Esophagus (tissue), 2 donors: ENCODE measurements around the gene PDCD1. TPM values are rescaled to one million over a fixed set of nuclear protein-coding genes. Genes with fewer than 3 reads are reported as not detected.

ENCODE experiments used
- H3K27ac ChIP-seq, 2 donors: one replicate each; pipeline ENCODE4 v1.5.1; 2013; ENCODE audit warnings: low read depth in 2 of 2, mild to moderate bottlenecking in 2 of 2, inconsistent platforms in 1 of 2, low read length in 1 of 2, moderate library complexity in 1 of 2
- H3K27me3 ChIP-seq, 2 donors: one replicate each; pipeline ENCODE4 v1.6.1; 2013; ENCODE audit warnings: low read length in 2 of 2, control low read depth in 1 of 2, mild to moderate bottlenecking in 1 of 2; ENCODE audit not compliant: insufficient read depth in 2 of 2, control insufficient read depth in 1 of 2
- H3K36me3 ChIP-seq, 2 donors: one replicate each; pipeline ENCODE4 v1.6.1; 2013; ENCODE audit warnings: low read length in 1 of 2; ENCODE audit not compliant: control insufficient read depth in 2 of 2, insufficient read depth in 2 of 2
- H3K4me1 ChIP-seq, 2 donors: one replicate each; pipeline ENCODE4 v1.6.1; 2013; ENCODE audit warnings: low read length in 1 of 2; ENCODE audit not compliant: control insufficient read depth in 2 of 2, insufficient read depth in 2 of 2
- H3K4me3 ChIP-seq, 2 donors: one replicate each; pipeline ENCODE4 v1.5.1; 2013; ENCODE audit warnings: low read length in 2 of 2, mild to moderate bottlenecking in 2 of 2, low read depth in 1 of 2, moderate library complexity in 1 of 2
- H3K9me3 ChIP-seq, 2 donors: one replicate each; pipeline ENCODE4 v1.6.1; 2013; ENCODE audit warnings: mild to moderate bottlenecking in 2 of 2, low read depth in 1 of 2, low read length in 1 of 2, moderate library complexity in 1 of 2; ENCODE audit not compliant: control insufficient read depth in 2 of 2, insufficient read depth in 1 of 2
- WGBS, 2 donors: extraction: QIAGEN DNeasy Blood & Tissue Kit; methylation state at CpG; one replicate each; pipeline ENCODE4 v1.1.7; 2013; 5-methylcytosine and 5-hydroxymethylcytosine counted together
- polyA plus RNA-seq, 2 donors: library from polyadenylated mRNA; stranded (reverse); fragments of 200-250 nt; gene quantifications; one replicate each; pipeline ENCODE4 v1.2.3, GENCODE V29; 2013
- donor health status: healthy with polysubstance abuse.
- donor health status: Bipolar disorder and iron deficiency.

The PDCD1 gene
- polyA plus RNA-seq, 2 donors: 0.54 to 0.73 TPM

- H3K4me3 ChIP-seq: no peak overlapping the region
- no peak overlapping the region for H3K27ac ChIP-seq
- H3K9me3 ChIP-seq: no peaks in the 10 kb centered on the region
- H3K4me1 ChIP-seq: peaks cover 2 to 3% of the 10 kb centered on the region in 2 donors
- no peaks in the 10 kb centered on the region for H3K27me3 ChIP-seq
- WGBS, 2 donors: 87 to 91% methylated on average over 38 of the region's 38 CpGs
- no peaks in the 10 kb centered on the region for H3K36me3 ChIP-seq
Measured at GRCh38 chr2:241871538-241872312, 13.0 kb upstream of the PDCD1 start.

DNA sequence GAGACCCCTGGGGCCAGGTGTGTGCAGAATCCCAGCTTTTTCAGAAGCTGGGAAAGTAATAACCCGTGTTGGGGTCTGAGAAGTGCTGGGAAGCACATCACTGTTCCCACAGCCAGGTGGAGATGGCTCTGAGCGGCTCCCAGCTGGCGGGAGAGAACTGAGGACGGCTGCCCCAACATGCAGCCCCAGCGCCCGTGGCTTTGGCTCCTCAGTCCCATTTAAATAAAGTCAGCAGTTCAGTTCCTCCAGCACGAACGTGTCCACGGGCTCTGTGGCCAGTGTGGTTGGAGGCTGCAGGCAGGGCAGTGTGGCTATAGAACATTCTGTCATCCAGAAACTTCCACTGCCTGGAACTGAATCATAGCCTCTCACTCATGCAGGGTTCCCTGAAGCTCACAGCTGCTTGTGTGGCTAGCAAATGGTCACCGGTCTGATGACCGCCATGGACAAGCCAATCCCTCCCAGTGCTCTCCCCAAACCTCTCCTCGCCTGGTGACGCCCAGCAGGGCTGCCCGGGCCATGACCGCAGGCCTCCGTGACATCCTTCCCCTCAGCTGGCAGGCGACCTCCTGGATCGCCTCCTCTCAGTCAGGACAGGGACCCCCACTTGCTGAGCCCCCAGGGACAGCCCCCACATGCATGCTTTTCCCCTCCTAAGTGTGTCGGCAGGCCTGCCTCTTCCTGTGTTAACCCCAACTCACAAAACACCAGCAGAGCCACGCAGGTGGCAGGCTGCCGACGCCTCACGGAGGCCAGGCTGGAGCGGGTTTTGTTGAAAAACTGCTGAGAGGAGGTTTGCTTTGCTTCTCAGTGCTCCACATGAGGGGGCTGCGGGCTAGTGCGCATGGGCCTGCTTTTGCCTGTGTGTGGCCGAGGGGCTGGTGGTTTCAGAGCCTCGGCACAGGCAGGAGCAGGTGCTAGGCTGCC, 12.2 kb upstream of the PDCD1 start:
- Histone ChIP-seq H3K27me3 (no peaks in the 10 kb centered on the region), H3K27ac (no peak overlapping the region), H3K9me3 (peaks cover 0 to under 1% of the 10 kb centered on the region in 2 donors), H3K36me3 (no peaks in the 10 kb centered on the region), H3K4me3 (no peak overlapping the region), H3K4me1 (peaks cover 2 to 3% of the 10 kb centered on the region in 2 donors)
- WGBS, 2 donors: 59 to 64% methylated on average over 28 of the region's 28 CpGs

DNA sequence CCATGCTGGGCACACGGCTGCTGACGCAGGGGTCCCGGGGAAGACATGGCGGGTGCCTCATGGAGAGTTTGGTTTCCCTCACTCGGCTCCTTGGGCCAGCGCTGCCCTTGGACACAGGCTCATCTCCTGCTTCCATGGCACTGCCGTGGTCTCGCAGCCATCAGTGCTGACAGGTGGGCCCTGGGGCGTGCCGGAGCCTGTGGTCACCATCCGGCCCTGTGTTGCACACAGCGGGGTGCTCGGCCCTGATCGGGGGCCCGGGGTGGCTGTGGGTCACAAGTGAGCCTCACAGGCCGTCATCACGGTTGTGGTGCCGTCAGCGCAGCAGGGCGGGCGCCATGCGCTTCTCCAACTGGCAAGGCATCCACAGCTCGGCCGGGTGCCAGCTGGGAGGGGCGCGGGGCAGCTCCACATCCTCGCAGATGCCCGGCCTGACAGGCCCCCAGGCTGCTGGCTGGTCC, 11.4 kb upstream of the PDCD1 start:
- peaks cover 3 to 6% of the 10 kb centered on the region in 2 donors for H3K4me1 ChIP-seq
- H3K36me3 ChIP-seq: no peaks in the 10 kb centered on the region
- H3K4me3 ChIP-seq: no peak overlapping the region
- H3K27ac ChIP-seq: no peak overlapping the region
- WGBS, 2 donors: 72 to 81% methylated on average over 27 to 28 of the region's 28 CpGs
- H3K9me3 ChIP-seq: peaks cover 0 to 7% of the 10 kb centered on the region in 2 donors
- no peaks in the 10 kb centered on the region for H3K27me3 ChIP-seq

- 63 to 70% methylated on average over 33 of the region's 33 CpGs for WGBS, 2 donors
- Histone ChIP-seq H3K27ac (no peak within 1 kb of the TSS), H3K36me3 (peaks cover 0 to 1% of the 10 kb centered on the region in 2 donors), H3K4me3 (no peak within 1 kb of the TSS), H3K4me1 (peaks cover 3 to 13% of the 10 kb centered on the region in 2 donors), H3K9me3 (peaks cover 0 to 15% of the 10 kb centered on the region in 2 donors), H3K27me3 (no peaks in the 10 kb centered on the region)
Measured at GRCh38 chr2:241869087-241869961, 10.6 kb upstream of the PDCD1 start, which contains the start of gene RTP5. TSS of gene RTP5 (plus strand) at chr2:241869729. CDS start at chr2:241869757, 28 bp downstream.

GRCh38 chr2:241868661-241869081, 10.0 kb upstream of the PDCD1 start:
- peaks cover 0 to 16% of the 10 kb centered on the region in 2 donors for H3K9me3 ChIP-seq
- H3K4me3 ChIP-seq: no peak overlapping the region
- peaks cover 3 to 15% of the 10 kb centered on the region in 2 donors for H3K4me1 ChIP-seq
- H3K27me3 ChIP-seq: no peaks in the 10 kb centered on the region
- 16 to 19% methylated on average over 15 of the region's 15 CpGs for WGBS, 2 donors
- H3K27ac ChIP-seq: no peak overlapping the region
- H3K36me3 ChIP-seq: peaks cover 0 to 3% of the 10 kb centered on the region in 2 donors

DNA sequence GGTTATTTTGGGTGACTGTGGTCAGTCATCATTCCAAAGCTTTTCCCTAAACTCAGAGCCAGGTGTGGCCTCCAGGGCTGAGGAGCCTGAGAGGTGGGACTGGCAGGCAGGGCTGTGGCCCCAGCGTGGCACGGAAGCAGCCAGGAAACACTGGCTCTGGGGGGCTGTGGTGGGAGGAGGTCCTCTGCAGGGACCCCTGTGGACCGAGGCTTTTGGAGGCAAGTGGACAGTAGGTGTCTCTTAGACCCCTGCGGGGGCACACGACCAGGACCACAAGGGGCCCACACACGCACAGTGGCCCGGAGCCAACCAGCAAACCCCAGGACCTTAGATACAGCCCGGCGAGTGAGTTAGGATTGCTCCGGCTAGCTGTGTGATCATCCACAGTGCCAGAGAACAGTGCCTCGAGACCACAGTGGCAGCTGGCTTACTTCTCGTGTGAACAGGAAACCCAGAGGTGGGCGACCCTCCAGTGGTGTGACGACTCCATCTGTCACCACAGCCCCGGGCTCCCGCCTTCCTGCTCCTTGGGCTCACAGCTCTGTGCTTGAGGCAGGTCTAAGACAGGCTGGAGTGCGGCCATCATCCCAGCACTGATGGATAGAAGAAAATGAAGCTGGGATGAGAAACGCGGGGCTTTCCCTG, 9.2 kb upstream of the PDCD1 start:
- peaks cover 5 to 18% of the 10 kb centered on the region in 2 donors for H3K4me1 ChIP-seq
- 40 to 42% methylated on average over 19 of the region's 19 CpGs for WGBS, 2 donors
- peaks cover 0 to 17% of the 10 kb centered on the region in 2 donors for H3K9me3 ChIP-seq
- H3K27ac ChIP-seq: no peak overlapping the region
- H3K27me3 ChIP-seq: no peaks in the 10 kb centered on the region
- H3K36me3 ChIP-seq: peaks cover 0 to 3% of the 10 kb centered on the region in 2 donors
- no peak overlapping the region for H3K4me3 ChIP-seq

GRCh38 chr2:241866790-241867645, 8.3 kb upstream of the PDCD1 start:
- Histone ChIP-seq H3K9me3 (peaks cover 0 to 18% of the 10 kb centered on the region in 2 donors), H3K27me3 (no peaks in the 10 kb centered on the region), H3K36me3 (peaks cover 0 to 3% of the 10 kb centered on the region in 2 donors), H3K4me3 (no peak overlapping the region), H3K27ac (no peak overlapping the region), H3K4me1 (peaks cover 5 to 19% of the 10 kb centered on the region in 2 donors)
- 61 to 64% methylated on average over 32 to 33 of the region's 33 CpGs for WGBS, 2 donors
